ENCODE measurements around the gene LRRFIP2.

Gene LRRFIP2

GRCh38 chr3:37015642-37016041 is 158.7 kb downstream of the LRRFIP2 start:
- in situ Hi-C loops (cut with HindIII; ENCODE audit: low sequenced_read_pairs), result no loop called here
- no peak for TF ChIP-seq CTCF (IDR thresholded peaks at IDR 0.05; ENCODE audit: low read depth, low read length)
- DNase-seq (ENCODE audit: low read depth, low spot score), result no peak
- H3K4me3 ChIP-seq (ENCODE audit: low read depth, low read length), result no peak overlapping the region

- TF ChIP-seq CTCF (IDR thresholded peaks at IDR 0.05; ENCODE audit: low read depth, low read length), result no peak
- no peak for DNase-seq (ENCODE audit: low read depth, low spot score)
- H3K4me3 ChIP-seq (ENCODE audit: low read depth, low read length), result no peak overlapping the region
- in situ Hi-C loops (cut with HindIII; ENCODE audit: low sequenced_read_pairs), result no loop called here
Observed at GRCh38 chr3:37014620-37015019, 159.8 kb downstream of the LRRFIP2 start.
